PC-9 (cell line): ENCODE results near the gene FIBCD1.

Experiments used
- CTCF ChIP-seq: fragments of 200-600 bp; sonication (generic); conservative IDR thresholded peaks from 2 replicates; pipeline ENCODE4 v1.6.1; 2017; ENCODE audit warnings: mixed run types, antibody characterized with exemption, mild to moderate bottlenecking, moderate library complexity
- EZH2 ChIP-seq: fragments of 200-600 bp; sonication (generic); IDR thresholded peaks from 2 replicates; pipeline ENCODE4 v1.8.0; 2017; ENCODE audit warnings: antibody characterized with exemption, low read depth

DNA sequence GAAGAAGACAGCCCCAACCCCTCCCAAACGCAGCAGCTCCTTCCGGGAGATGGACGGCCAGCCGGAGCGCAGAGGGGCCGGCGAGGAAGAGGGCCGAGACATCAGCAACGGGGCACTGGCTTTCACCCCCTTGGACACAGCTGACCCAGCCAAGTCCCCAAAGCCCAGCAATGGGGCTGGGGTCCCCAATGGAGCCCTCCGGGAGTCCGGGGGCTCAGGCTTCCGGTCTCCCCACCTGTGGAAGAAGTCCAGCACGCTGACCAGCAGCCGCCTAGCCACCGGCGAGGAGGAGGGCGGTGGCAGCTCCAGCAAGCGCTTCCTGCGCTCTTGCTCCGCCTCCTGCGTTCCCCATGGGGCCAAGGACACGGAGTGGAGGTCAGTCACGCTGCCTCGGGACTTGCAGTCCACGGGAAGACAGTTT is 54.9 kb downstream of the FIBCD1 start:
- no peak for TF ChIP-seq CTCF
- TF ChIP-seq EZH2, result no peak
